ENCODE results near the gene ADPRHL1. TPM values are rescaled to one million over a fixed set of nuclear protein-coding genes. Genes with fewer than 3 reads are reported as not detected.

ADPRHL1 gene
- total and polyA plus RNA-seq, 2 donors (not counting 1 experiment from before 2014, with no cell fraction given), result 0.59 to 1.5 TPM

GRCh38 chr13:113421673-113422270 lies 31.5 kb downstream of the ADPRHL1 start:
- TF ChIP-seq CTCF (conservative IDR thresholded peaks at IDR 0.05 in 1 of 2, IDR thresholded peaks at IDR 0.05 in 1 of 2; ENCODE audit: low read depth in 1 of 2, low read length in 2 of 2) (no peak), EZH2 (IDR thresholded peaks at IDR 0.05; ENCODE audit: low read length, missing control alignments) (no peak)
- no peak overlapping the region for H3K27ac ChIP-seq (ENCODE audit: insufficient read depth, low read length)
- no peak overlapping the region for H3K9ac ChIP-seq (ENCODE audit: insufficient read depth, low read length)

GRCh38 chr13:113420833-113421600 lies 32.3 kb downstream of the ADPRHL1 start:
- Histone ChIP-seq H3K27ac (ENCODE audit: insufficient read depth, low read length) (no peak overlapping the region), H3K9ac (ENCODE audit: insufficient read depth, low read length) (no peak overlapping the region), H3K4me3 (replicated peaks in 1 of 4; ENCODE audit: control extremely low read depth in 1 of 4, insufficient read depth in 1 of 4, low read depth in 3 of 4, low read length in 4 of 4) (peak overlapping the region in 1 of 4 experiments; percentile 20), H2AFZ (ENCODE audit: low read length) (no peak overlapping the region), H3K27me3 (ENCODE audit: control insufficient read depth, insufficient read depth, low read length) (no peaks in the 10 kb centered on the region), H3K79me2 (ENCODE audit: control insufficient read depth, insufficient read depth, low read length) (no peaks in the 10 kb centered on the region), H3K4me1 (ENCODE audit: control insufficient read depth, extremely low read depth, insufficient read depth, low read length) (peaks cover 3% of the 10 kb centered on the region), H3K4me2 (ENCODE audit: extremely low read depth, insufficient read depth, low read length) (peak overlapping the region; percentile 33), H3K36me3 (ENCODE audit: control insufficient read depth, insufficient read depth, low read length) (no peaks in the 10 kb centered on the region), H3K9me3 (ENCODE audit: control insufficient read depth, insufficient read depth, low read depth, low read length) (no peaks in the 10 kb centered on the region), H4K20me1 (ENCODE audit: control insufficient read depth, extremely low read depth, insufficient read depth, low read length) (no peaks in the 10 kb centered on the region)
- no peak for TF ChIP-seq EZH2 (IDR thresholded peaks at IDR 0.05; ENCODE audit: low read length, missing control alignments)
- TF ChIP-seq CTCF (conservative IDR thresholded peaks at IDR 0.05 in 1 of 2, IDR thresholded peaks at IDR 0.05 in 1 of 2; ENCODE audit: low read depth in 1 of 2, low read length in 2 of 2), result no peak
- DNase-seq (ENCODE audit: low read depth in 2 of 2), result no peak

More at GRCh38 chr13:113421673-113422270, 31.5 kb downstream of the ADPRHL1 start:
- Histone ChIP-seq H3K4me3 (replicated peaks in 1 of 4; ENCODE audit: control extremely low read depth in 1 of 4, insufficient read depth in 1 of 4, low read depth in 3 of 4, low read length in 4 of 4) (peak overlapping the region in 1 of 4 experiments; percentile 20), H2AFZ (ENCODE audit: low read length) (peak overlapping the region; percentile 7), H4K20me1 (ENCODE audit: control insufficient read depth, extremely low read depth, insufficient read depth, low read length) (no peaks in the 10 kb centered on the region), H3K79me2 (ENCODE audit: control insufficient read depth, insufficient read depth, low read length) (no peaks in the 10 kb centered on the region), H3K9me3 (ENCODE audit: control insufficient read depth, insufficient read depth, low read depth, low read length) (no peaks in the 10 kb centered on the region), H3K4me2 (ENCODE audit: extremely low read depth, insufficient read depth, low read length) (peak overlapping the region; percentile 33), H3K36me3 (ENCODE audit: control insufficient read depth, insufficient read depth, low read length) (no peaks in the 10 kb centered on the region), H3K27me3 (ENCODE audit: control insufficient read depth, insufficient read depth, low read length) (no peaks in the 10 kb centered on the region), H3K4me1 (ENCODE audit: control insufficient read depth, extremely low read depth, insufficient read depth, low read length) (peaks cover 3% of the 10 kb centered on the region)
- peak; percentile 22 to 77 for DNase-seq (ENCODE audit: low read depth in 2 of 2)

- H3K9ac ChIP-seq (ENCODE audit: insufficient read depth, low read length), result no peak overlapping the region
Observed at GRCh38 chr13:113420232-113420631, 33.1 kb downstream of the ADPRHL1 start.

More at GRCh38 chr13:113420232-113420631, 33.1 kb downstream of the ADPRHL1 start:
- H3K27ac ChIP-seq (ENCODE audit: insufficient read depth, low read length), result no peak overlapping the region
- H2AFZ ChIP-seq (ENCODE audit: low read length), result no peak overlapping the region
- no peaks in the 10 kb centered on the region for H3K9me3 ChIP-seq (ENCODE audit: control insufficient read depth, insufficient read depth, low read depth, low read length)
- no peaks in the 10 kb centered on the region for H3K27me3 ChIP-seq (ENCODE audit: control insufficient read depth, insufficient read depth, low read length)
- no peak overlapping the region for H3K4me2 ChIP-seq (ENCODE audit: extremely low read depth, insufficient read depth, low read length)
- DNase-seq (ENCODE audit: low read depth in 2 of 2), result no peak
- H3K4me1 ChIP-seq (ENCODE audit: control insufficient read depth, extremely low read depth, insufficient read depth, low read length), result peaks cover 3% of the 10 kb centered on the region
- no peaks in the 10 kb centered on the region for H3K36me3 ChIP-seq (ENCODE audit: control insufficient read depth, insufficient read depth, low read length)
- H4K20me1 ChIP-seq (ENCODE audit: control insufficient read depth, extremely low read depth, insufficient read depth, low read length), result no peaks in the 10 kb centered on the region
- H3K4me3 ChIP-seq (replicated peaks in 1 of 4; ENCODE audit: control extremely low read depth in 1 of 4, insufficient read depth in 1 of 4, low read depth in 3 of 4, low read length in 4 of 4), result no peak overlapping the region
- no peaks in the 10 kb centered on the region for H3K79me2 ChIP-seq (ENCODE audit: control insufficient read depth, insufficient read depth, low read length)
- TF ChIP-seq EZH2 (IDR thresholded peaks at IDR 0.05; ENCODE audit: low read length, missing control alignments) (no peak), CTCF (conservative IDR thresholded peaks at IDR 0.05 in 1 of 2, IDR thresholded peaks at IDR 0.05 in 1 of 2; ENCODE audit: low read depth in 1 of 2, low read length in 2 of 2) (no peak)

Data from fibroblast of lung (primary cell).